ENCODE results near the gene UBASH3B.

GRCh38 chr11:122714484-122714883, 59.0 kb downstream of the UBASH3B start:
- TF ChIP-seq POLR2AphosphoS5 (IDR thresholded peaks at IDR 0.05; ENCODE audit: borderline replicate concordance, low read depth, low read length): no peak
- TF ChIP-seq EZH2 (IDR thresholded peaks at IDR 0.05): no peak
